ENCODE measurements around the gene NDUFB11. TPM values are rescaled to one million over a fixed set of nuclear protein-coding genes. Genes with fewer than 3 reads are reported as not detected.

Gene NDUFB11
- total RNA-seq, 1 experiment from 2014 or later = 122 TPM

DNA sequence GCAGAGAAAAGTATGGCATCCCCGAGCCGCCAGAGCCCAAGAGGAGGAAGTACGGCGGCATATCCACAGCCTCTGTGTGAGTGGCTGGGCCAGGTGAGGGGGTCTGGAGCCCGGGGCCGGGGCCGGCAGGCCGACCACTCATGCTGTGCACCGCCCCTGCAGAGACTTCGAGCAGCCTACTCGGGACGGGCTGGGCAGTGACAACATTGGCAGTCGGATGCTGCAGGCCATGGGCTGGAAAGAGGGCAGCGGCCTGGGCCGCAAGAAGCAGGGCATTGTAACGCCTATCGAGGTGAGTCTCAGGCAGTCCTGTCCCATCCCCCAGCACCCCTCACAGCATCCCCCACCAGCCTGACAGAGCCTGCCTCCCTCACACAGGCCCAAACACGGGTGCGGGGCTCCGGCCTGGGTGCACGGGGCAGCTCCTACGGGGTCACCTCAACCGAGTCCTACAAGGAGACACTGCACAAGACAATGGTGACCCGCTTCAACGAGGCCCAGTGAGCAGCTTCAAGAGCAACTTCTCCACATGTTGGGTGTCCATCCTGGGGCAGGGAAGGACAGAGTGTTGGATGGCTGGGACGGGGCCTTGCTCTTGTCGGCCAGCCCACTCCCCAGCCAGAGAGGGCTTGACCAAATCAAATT, 41.7 kb upstream of the NDUFB11 start:
- no peak for DNase-seq

DNA sequence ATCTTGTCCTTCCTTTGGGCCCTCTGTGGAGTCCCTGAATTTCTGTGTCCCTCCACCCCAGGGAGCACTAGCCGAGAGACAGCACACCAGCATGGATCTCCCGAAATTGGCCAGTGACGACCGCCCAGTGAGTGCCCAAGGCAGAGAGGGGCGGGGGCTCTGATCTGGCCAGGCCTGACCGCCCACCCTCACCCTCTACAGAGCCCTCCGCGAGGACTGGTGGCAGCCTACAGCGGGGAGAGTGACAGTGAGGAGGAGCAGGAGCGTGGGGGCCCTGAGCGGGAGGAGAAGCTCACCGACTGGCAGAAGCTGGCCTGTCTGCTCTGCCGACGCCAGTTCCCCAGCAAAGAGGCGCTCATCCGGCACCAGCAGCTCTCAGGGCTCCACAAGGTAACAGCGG, 40.7 kb upstream of the NDUFB11 start:
- Histone ChIP-seq H3K27ac (ENCODE audit: low read length) (no peak overlapping the region), H3K79me2 (ENCODE audit: low read length) (no peaks in the 10 kb centered on the region), H3K9me3 (ENCODE audit: low read length) (no peaks in the 10 kb centered on the region), H3K4me1 (ENCODE audit: low read length) (peaks cover 2% of the 10 kb centered on the region), H3K9ac (ENCODE audit: low read length) (no peak overlapping the region), H3K4me3 (ENCODE audit: low read length) (no peak overlapping the region), H3K9me2 (replicated peaks; ENCODE audit: insufficient read depth, low read length) (no peaks in the 10 kb centered on the region), H3K27me3 (ENCODE audit: low read length) (no peaks in the 10 kb centered on the region), H3K36me3 (ENCODE audit: insufficient read depth, low read length) (0 out of 2 replicates have a peak, but pooled peaks cover 3% of the 10 kb centered on the region), H2AFZ (ENCODE audit: low read length) (no peak overlapping the region), H4K20me1 (ENCODE audit: insufficient read depth, low read depth, low read length) (no peaks in the 10 kb centered on the region), H3K4me2 (ENCODE audit: low read depth, low read length, poor library complexity, severe bottlenecking) (no peak overlapping the region)
- DNase-seq = no peak

More for the DNA sequence above, 41.7 kb upstream of the NDUFB11 start:
- H3K9me2 ChIP-seq (replicated peaks; ENCODE audit: insufficient read depth, low read length) = no peaks in the 10 kb centered on the region
- H3K9me3 ChIP-seq (ENCODE audit: low read length) = no peaks in the 10 kb centered on the region
- no peak overlapping the region for H3K4me3 ChIP-seq (ENCODE audit: low read length)
- no peak overlapping the region for H3K27ac ChIP-seq (ENCODE audit: low read length)
- H2AFZ ChIP-seq (ENCODE audit: low read length) = no peak overlapping the region
- peaks cover 4% of the 10 kb centered on the region for H3K4me1 ChIP-seq (ENCODE audit: low read length)
- H3K4me2 ChIP-seq (ENCODE audit: low read depth, low read length, poor library complexity, severe bottlenecking) = no peak overlapping the region
- no peaks in the 10 kb centered on the region for H3K27me3 ChIP-seq (ENCODE audit: low read length)
- no peak overlapping the region for H3K9ac ChIP-seq (ENCODE audit: low read length)
- H4K20me1 ChIP-seq (ENCODE audit: insufficient read depth, low read depth, low read length) = no peaks in the 10 kb centered on the region
- H3K79me2 ChIP-seq (ENCODE audit: low read length) = no peaks in the 10 kb centered on the region
- 0 out of 2 replicates have a peak, but pooled peaks cover 3% of the 10 kb centered on the region for H3K36me3 ChIP-seq (ENCODE audit: insufficient read depth, low read length)

DNA sequence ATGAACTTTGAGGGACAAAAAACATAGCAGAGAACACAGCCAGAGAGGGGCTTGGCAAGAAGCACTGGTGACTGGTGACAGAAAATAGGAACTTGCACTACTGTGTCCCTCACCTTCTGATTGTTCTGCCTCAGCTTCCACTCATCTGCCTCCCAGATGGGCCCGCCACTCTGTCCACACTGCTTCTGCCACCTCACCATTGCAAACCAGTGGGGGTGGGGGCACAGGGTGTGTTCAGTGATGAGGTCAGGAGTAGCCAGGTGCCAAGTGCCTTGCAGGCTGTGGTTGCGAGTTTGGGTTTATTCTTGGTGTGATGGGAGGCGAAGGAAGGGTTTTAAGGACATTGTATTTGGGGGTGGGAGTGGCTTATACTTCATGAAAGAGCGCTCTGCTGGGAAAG, 40.0 kb upstream of the NDUFB11 start:
- Histone ChIP-seq H3K27ac (ENCODE audit: low read length) (no peak overlapping the region), H3K4me1 (ENCODE audit: low read length) (no peaks in the 10 kb centered on the region), H3K27me3 (ENCODE audit: low read length) (no peaks in the 10 kb centered on the region), H3K4me2 (ENCODE audit: low read depth, low read length, poor library complexity, severe bottlenecking) (no peak overlapping the region), H3K4me3 (ENCODE audit: low read length) (no peak overlapping the region), H3K9ac (ENCODE audit: low read length) (no peak overlapping the region), H3K36me3 (ENCODE audit: insufficient read depth, low read length) (0 out of 2 replicates have a peak, but pooled peaks cover 3% of the 10 kb centered on the region), H3K9me3 (ENCODE audit: low read length) (no peaks in the 10 kb centered on the region), H3K9me2 (replicated peaks; ENCODE audit: insufficient read depth, low read length) (no peaks in the 10 kb centered on the region), H4K20me1 (ENCODE audit: insufficient read depth, low read depth, low read length) (no peaks in the 10 kb centered on the region), H3K79me2 (ENCODE audit: low read length) (no peaks in the 10 kb centered on the region), H2AFZ (ENCODE audit: low read length) (no peak overlapping the region)
- DNase-seq = no peak

DNA sequence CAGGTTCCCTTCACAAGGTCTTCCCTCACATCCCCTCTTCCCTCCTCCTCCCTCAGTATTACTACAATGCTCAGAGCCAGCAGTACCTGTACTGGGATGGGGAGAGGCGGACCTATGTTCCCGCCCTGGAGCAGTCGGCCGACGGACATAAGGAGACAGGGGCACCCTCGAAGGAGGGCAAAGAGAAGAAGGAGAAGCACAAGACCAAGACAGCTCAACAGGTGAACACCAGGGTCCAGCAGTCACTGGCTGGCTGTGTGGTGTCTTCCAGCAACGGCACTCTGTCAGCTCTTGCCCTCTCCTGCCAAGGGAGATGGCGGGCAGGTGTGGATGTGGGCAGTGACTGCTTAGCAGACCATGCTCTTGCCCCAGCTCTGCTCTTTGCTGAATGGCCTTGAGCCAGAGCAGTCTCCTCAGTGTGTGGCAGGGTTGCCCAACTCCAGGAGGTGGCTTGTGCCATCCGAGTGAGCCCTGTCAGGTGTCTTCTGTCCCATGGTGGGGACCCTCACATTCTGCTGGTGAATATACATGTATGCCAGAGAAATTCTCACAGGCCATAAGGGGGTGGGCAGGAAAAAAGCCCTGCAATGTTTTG, 37.7 kb upstream of the NDUFB11 start:
- Histone ChIP-seq H3K4me1 (ENCODE audit: low read length) (no peaks in the 10 kb centered on the region), H4K20me1 (ENCODE audit: insufficient read depth, low read depth, low read length) (no peaks in the 10 kb centered on the region), H3K9me3 (ENCODE audit: low read length) (no peaks in the 10 kb centered on the region), H3K36me3 (ENCODE audit: insufficient read depth, low read length) (0 out of 2 replicates have a peak, but pooled peaks cover 3% of the 10 kb centered on the region), H3K9ac (ENCODE audit: low read length) (no peak overlapping the region), H2AFZ (ENCODE audit: low read length) (no peak overlapping the region), H3K27me3 (ENCODE audit: low read length) (no peaks in the 10 kb centered on the region), H3K79me2 (ENCODE audit: low read length) (no peaks in the 10 kb centered on the region), H3K27ac (ENCODE audit: low read length) (no peak overlapping the region), H3K9me2 (replicated peaks; ENCODE audit: insufficient read depth, low read length) (no peaks in the 10 kb centered on the region), H3K4me3 (ENCODE audit: low read length) (no peak overlapping the region), H3K4me2 (ENCODE audit: low read depth, low read length, poor library complexity, severe bottlenecking) (no peak overlapping the region)
- no peak for DNase-seq

DNA sequence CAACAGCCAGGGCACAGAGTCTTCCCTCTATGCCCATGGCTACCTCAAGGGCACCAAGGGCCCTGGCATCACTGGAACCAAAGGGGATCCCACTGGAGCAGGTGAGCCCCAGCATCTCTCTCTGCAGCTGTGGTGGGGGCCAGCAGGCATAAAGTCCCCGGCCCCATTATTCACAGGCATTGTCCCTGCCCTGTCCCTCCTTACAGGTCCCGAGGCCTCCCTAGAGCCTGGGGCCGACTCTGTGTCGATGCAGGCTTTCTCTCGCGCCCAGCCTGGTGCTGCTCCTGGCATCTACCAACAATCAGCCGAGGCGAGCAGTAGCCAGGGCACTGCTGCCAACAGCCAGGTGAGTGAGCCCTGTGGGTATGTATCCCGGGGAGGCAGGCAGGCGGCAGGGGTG, 36.8 kb upstream of the NDUFB11 start:
- Histone ChIP-seq H3K9ac (ENCODE audit: low read length) (no peak overlapping the region), H3K4me1 (ENCODE audit: low read length) (no peaks in the 10 kb centered on the region)
- DNase-seq = no peak

DNA sequence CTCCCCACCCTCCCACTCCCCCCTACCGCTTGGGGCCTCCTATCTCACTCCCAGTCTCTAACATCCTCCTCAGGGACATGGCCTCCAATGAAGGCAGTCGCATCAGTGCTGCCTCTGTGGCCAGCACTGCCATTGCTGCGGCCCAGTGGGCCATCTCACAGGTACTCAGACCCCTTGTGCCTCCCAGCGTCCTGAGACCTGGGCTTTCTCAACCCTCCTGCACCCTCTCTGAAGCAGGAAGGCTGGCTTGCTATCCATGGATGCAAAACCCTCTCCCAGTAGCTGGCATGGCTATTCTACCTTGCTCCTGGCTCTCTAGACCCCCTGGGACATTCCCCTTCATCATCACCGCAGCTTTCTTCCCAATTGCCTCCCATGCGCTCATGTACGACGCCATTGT, 35.8 kb upstream of the NDUFB11 start:
- Histone ChIP-seq H3K4me3 (ENCODE audit: low read length) (no peak overlapping the region), H3K4me1 (ENCODE audit: low read length) (no peaks in the 10 kb centered on the region), H3K9ac (ENCODE audit: low read length) (no peak overlapping the region), H2AFZ (ENCODE audit: low read length) (no peak overlapping the region), H3K9me2 (replicated peaks; ENCODE audit: insufficient read depth, low read length) (no peaks in the 10 kb centered on the region), H3K27ac (ENCODE audit: low read length) (no peak overlapping the region), H3K36me3 (ENCODE audit: insufficient read depth, low read length) (0 out of 2 replicates have a peak, but pooled peaks cover 3% of the 10 kb centered on the region), H3K9me3 (ENCODE audit: low read length) (no peaks in the 10 kb centered on the region), H3K27me3 (ENCODE audit: low read length) (no peaks in the 10 kb centered on the region), H4K20me1 (ENCODE audit: insufficient read depth, low read depth, low read length) (no peaks in the 10 kb centered on the region), H3K4me2 (ENCODE audit: low read depth, low read length, poor library complexity, severe bottlenecking) (no peak overlapping the region), H3K79me2 (ENCODE audit: low read length) (no peaks in the 10 kb centered on the region)
- DNase-seq = no peak

More for the DNA sequence above, 36.8 kb upstream of the NDUFB11 start:
- Histone ChIP-seq H3K9me2 (replicated peaks; ENCODE audit: insufficient read depth, low read length) (no peaks in the 10 kb centered on the region), H2AFZ (ENCODE audit: low read length) (no peak overlapping the region), H3K4me2 (ENCODE audit: low read depth, low read length, poor library complexity, severe bottlenecking) (no peak overlapping the region), H4K20me1 (ENCODE audit: insufficient read depth, low read depth, low read length) (no peaks in the 10 kb centered on the region), H3K27me3 (ENCODE audit: low read length) (no peaks in the 10 kb centered on the region), H3K79me2 (ENCODE audit: low read length) (no peaks in the 10 kb centered on the region), H3K9me3 (ENCODE audit: low read length) (no peaks in the 10 kb centered on the region), H3K36me3 (ENCODE audit: insufficient read depth, low read length) (0 out of 2 replicates have a peak, but pooled peaks cover 3% of the 10 kb centered on the region), H3K4me3 (ENCODE audit: low read length) (no peak overlapping the region), H3K27ac (ENCODE audit: low read length) (no peak overlapping the region)

DNA sequence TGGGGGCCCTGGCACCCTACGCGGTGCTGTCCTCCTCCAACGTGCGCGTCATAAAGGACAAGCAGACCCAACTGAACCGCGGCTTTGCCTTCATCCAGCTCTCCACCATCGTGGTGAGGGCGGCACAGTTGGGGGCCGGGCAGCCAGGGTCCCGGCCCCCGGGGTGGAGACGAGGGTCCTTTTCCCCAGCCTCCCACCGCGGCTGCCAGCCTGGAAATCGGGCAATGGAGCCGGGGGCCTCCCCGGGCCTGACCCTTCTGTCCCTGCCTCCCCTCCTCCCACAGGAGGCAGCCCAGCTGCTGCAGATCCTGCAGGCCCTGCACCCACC, 35.4 kb upstream of the NDUFB11 start:
- no peak overlapping the region for H2AFZ ChIP-seq (ENCODE audit: low read length)
- no peaks in the 10 kb centered on the region for H3K9me2 ChIP-seq (replicated peaks; ENCODE audit: insufficient read depth, low read length)
- H4K20me1 ChIP-seq (ENCODE audit: insufficient read depth, low read depth, low read length) = no peaks in the 10 kb centered on the region
- no peaks in the 10 kb centered on the region for H3K79me2 ChIP-seq (ENCODE audit: low read length)
- H3K4me3 ChIP-seq (ENCODE audit: low read length) = no peak overlapping the region
- H3K27me3 ChIP-seq (ENCODE audit: low read length) = no peaks in the 10 kb centered on the region
- 0 out of 2 replicates have a peak, but pooled peaks cover 3% of the 10 kb centered on the region for H3K36me3 ChIP-seq (ENCODE audit: insufficient read depth, low read length)
- H3K4me2 ChIP-seq (ENCODE audit: low read depth, low read length, poor library complexity, severe bottlenecking) = no peak overlapping the region
- no peak for DNase-seq
- no peaks in the 10 kb centered on the region for H3K4me1 ChIP-seq (ENCODE audit: low read length)
- H3K9me3 ChIP-seq (ENCODE audit: low read length) = no peaks in the 10 kb centered on the region
- no peak overlapping the region for H3K9ac ChIP-seq (ENCODE audit: low read length)
- no peak overlapping the region for H3K27ac ChIP-seq (ENCODE audit: low read length)

DNA sequence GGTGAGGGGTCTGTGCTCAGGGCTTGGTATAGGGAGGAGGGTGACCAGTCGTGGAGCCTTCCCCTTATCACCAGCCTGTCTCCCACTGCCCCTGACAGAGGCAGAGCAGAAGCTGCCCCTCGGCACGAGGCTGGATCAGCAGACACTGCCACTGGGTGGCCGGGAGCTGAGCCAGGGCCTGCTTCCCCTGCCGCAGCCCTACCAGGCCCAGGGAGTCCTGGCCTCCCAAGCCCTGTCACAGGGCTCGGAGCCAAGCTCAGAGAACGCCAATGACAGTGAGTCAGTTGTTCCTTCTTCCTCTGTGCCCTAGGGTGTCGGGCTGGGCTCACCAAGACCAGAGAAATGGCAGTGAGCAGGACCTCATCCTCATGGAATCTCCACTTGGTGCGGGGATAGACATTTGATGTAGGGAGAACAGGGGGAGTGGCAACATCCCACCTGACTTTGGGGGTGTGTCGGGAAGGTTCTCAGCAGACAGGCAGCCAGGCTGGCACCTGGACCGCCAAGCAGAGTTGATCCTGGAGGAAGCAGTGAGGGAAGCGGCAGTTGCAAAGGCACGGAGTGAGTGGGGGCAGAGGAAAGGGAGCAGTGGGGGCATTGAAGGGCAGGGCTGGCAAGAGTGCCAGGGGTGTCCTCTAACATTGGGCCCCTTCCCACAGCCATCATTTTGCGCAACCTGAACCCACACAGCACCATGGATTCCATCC, 34.9 kb upstream of the NDUFB11 start:
- no peak overlapping the region for H3K9ac ChIP-seq (ENCODE audit: low read length)
- H2AFZ ChIP-seq (ENCODE audit: low read length) = no peak overlapping the region
- H3K36me3 ChIP-seq (ENCODE audit: insufficient read depth, low read length) = 0 out of 2 replicates have a peak, but pooled peaks cover under 1% of the 10 kb centered on the region

More for the DNA sequence above, 34.9 kb upstream of the NDUFB11 start:
- H3K27me3 ChIP-seq (ENCODE audit: low read length) = no peaks in the 10 kb centered on the region
- no peak for DNase-seq
- H3K4me2 ChIP-seq (ENCODE audit: low read depth, low read length, poor library complexity, severe bottlenecking) = no peak overlapping the region
- H3K9me3 ChIP-seq (ENCODE audit: low read length) = no peaks in the 10 kb centered on the region
- no peaks in the 10 kb centered on the region for H3K79me2 ChIP-seq (ENCODE audit: low read length)
- H3K4me1 ChIP-seq (ENCODE audit: low read length) = no peaks in the 10 kb centered on the region
- H3K4me3 ChIP-seq (ENCODE audit: low read length) = no peak overlapping the region
- no peaks in the 10 kb centered on the region for H4K20me1 ChIP-seq (ENCODE audit: insufficient read depth, low read depth, low read length)
- H3K9me2 ChIP-seq (replicated peaks; ENCODE audit: insufficient read depth, low read length) = no peaks in the 10 kb centered on the region
- no peak overlapping the region for H3K27ac ChIP-seq (ENCODE audit: low read length)

All from Karpas-422 (cell line).